WTC11 (cell line): ENCODE measurements around the gene KNTC1.

Experiments used
- ESRRA ChIP-seq: sonication (generic); formaldehyde crosslinking; IDR thresholded peaks from 2 replicates; pipeline ENCODE4 v1.8.1; 2022; ENCODE audit warnings: mild to moderate bottlenecking, missing genetic modification reagents, borderline replicate concordance
- ETV6 ChIP-seq: sonication (generic); formaldehyde crosslinking; IDR thresholded peaks from 2 replicates; pipeline ENCODE4 v1.8.1; 2022; ENCODE audit warnings: mild to moderate bottlenecking, missing genetic modification reagents
- IRF1 ChIP-seq: sonication (generic); formaldehyde crosslinking; IDR thresholded peaks from 2 replicates; pipeline ENCODE4 v1.8.0; 2023; ENCODE audit warnings: missing genetic modification reagents
- SP1 ChIP-seq: sonication (generic); formaldehyde crosslinking; conservative IDR thresholded peaks from 2 replicates; pipeline ENCODE4 v1.8.1; 2022; ENCODE audit warnings: missing genetic modification reagents
- TF ChIP-seq, protein P1 (sequence below): fragments of 200-600 bp; IDR thresholded peaks from 2 replicates; pipeline ENCODE4 v1.8.0; 2022; ENCODE audit warnings: antibody characterized with exemption
- TF ChIP-seq, protein P2 (sequence below): fragments of 250-450 bp; sonication (Bioruptor Pico); conservative IDR thresholded peaks from 2 replicates; pipeline ENCODE4 v1.9.0; 2021; ENCODE audit warnings: mild to moderate bottlenecking
- TF ChIP-seq, protein P3 (sequence below): sonication (generic); formaldehyde crosslinking; IDR thresholded peaks from 2 replicates; pipeline ENCODE4 v1.8.1; 2023; ENCODE audit warnings: mild to moderate bottlenecking, missing genetic modification reagents, moderate library complexity
- TF ChIP-seq, protein P4 (sequence below): sonication (generic); formaldehyde crosslinking; conservative IDR thresholded peaks from 2 replicates; pipeline ENCODE4 v1.8.1; 2023; ENCODE audit warnings: mild to moderate bottlenecking, low read depth, missing genetic modification reagents, moderate library complexity

DNA sequence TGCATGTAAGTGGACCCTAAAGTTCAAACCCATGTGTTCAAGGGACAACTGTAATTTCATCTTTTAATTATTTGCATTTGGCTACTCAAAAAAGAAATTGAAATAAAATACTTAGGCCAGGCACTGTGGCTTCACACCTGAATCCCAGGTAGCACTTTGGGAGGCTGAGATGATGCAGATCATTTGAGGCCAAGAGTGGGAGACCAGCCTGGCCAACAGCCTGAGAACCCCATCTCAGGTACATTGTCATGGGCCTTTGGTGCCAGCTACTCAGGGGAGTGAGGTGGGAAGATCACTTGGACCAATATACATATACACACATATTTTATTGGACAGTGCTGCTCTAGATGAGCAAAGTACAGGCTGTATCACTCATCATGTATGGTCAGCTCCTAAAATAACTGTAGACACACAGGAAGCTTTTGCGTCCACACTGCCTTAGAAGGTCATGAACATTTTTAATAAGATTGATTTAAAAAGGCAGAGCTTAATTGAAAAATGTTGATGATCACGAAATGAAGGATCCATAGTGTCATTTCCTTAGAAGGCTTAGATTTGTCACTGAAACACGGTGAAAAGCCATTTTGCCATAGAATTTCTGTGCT is 23.8 kb upstream of the KNTC1 start:
- TF ChIP-seq, protein P1, sequence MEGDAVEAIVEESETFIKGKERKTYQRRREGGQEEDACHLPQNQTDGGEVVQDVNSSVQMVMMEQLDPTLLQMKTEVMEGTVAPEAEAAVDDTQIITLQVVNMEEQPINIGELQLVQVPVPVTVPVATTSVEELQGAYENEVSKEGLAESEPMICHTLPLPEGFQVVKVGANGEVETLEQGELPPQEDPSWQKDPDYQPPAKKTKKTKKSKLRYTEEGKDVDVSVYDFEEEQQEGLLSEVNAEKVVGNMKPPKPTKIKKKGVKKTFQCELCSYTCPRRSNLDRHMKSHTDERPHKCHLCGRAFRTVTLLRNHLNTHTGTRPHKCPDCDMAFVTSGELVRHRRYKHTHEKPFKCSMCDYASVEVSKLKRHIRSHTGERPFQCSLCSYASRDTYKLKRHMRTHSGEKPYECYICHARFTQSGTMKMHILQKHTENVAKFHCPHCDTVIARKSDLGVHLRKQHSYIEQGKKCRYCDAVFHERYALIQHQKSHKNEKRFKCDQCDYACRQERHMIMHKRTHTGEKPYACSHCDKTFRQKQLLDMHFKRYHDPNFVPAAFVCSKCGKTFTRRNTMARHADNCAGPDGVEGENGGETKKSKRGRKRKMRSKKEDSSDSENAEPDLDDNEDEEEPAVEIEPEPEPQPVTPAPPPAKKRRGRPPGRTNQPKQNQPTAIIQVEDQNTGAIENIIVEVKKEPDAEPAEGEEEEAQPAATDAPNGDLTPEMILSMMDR, result no peak
- TF ChIP-seq ESRRA, result no peak
- TF ChIP-seq, protein P2, sequence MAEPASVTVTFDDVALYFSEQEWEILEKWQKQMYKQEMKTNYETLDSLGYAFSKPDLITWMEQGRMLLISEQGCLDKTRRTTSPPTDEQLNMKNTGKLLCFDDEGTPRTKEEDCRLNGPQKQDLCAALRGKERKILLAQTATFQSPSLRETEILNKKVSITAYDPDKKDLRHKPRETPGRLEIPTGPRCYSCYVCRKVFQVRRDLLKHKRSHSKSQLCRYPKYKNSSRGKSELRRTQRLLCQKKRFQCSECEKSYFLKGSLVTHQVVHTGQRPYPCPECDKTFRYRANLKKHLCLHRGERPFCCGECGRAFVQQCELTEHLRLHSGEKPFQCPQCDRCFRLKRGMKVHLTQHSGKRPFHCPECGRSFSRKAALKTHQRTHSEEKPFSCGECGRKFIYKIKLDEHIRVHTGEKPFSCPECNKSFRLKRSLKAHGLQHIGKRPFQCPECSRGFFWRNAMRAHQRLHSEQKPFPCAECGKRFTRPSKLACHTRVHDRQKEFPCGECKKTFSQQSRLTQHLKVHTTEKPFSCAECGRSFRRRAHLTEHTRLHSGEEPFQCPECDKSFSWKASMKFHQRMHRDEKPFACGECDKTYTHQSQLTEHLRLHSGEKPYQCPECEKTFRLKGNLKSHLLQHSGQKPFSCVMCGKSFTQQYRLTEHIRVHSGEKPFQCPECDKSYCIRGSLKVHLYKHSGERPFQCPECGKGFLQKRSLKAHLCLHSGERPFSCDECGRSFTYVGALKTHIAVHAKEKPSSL (CRISPR knock-in tag), result no peak
- no peak for TF ChIP-seq ETV6 (CRISPR knock-in tag)
- TF ChIP-seq, protein P3, sequence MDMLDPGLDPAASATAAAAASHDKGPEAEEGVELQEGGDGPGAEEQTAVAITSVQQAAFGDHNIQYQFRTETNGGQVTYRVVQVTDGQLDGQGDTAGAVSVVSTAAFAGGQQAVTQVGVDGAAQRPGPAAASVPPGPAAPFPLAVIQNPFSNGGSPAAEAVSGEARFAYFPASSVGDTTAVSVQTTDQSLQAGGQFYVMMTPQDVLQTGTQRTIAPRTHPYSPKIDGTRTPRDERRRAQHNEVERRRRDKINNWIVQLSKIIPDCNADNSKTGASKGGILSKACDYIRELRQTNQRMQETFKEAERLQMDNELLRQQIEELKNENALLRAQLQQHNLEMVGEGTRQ (CRISPR knock-in tag), result no peak
- no peak for TF ChIP-seq IRF1 (CRISPR knock-in tag)
- TF ChIP-seq SP1, result no peak
- TF ChIP-seq, protein P4, sequence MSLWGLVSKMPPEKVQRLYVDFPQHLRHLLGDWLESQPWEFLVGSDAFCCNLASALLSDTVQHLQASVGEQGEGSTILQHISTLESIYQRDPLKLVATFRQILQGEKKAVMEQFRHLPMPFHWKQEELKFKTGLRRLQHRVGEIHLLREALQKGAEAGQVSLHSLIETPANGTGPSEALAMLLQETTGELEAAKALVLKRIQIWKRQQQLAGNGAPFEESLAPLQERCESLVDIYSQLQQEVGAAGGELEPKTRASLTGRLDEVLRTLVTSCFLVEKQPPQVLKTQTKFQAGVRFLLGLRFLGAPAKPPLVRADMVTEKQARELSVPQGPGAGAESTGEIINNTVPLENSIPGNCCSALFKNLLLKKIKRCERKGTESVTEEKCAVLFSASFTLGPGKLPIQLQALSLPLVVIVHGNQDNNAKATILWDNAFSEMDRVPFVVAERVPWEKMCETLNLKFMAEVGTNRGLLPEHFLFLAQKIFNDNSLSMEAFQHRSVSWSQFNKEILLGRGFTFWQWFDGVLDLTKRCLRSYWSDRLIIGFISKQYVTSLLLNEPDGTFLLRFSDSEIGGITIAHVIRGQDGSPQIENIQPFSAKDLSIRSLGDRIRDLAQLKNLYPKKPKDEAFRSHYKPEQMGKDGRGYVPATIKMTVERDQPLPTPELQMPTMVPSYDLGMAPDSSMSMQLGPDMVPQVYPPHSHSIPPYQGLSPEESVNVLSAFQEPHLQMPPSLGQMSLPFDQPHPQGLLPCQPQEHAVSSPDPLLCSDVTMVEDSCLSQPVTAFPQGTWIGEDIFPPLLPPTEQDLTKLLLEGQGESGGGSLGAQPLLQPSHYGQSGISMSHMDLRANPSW (CRISPR knock-in tag), result no peak
